Right renal cortex interstitium (tissue), 3 donors: ENCODE data around the gene PLXND1. TPM values are rescaled to one million over a fixed set of nuclear protein-coding genes. Genes with fewer than 3 reads are reported as not detected.
A peak's percentile ranks its signal among the peaks of the same experiment; 100 is the strongest.

Experiments
- DNase-seq, 3 donors: peaks; one replicate each; pipeline ENCODE4 v3.0.0-alpha.2; 2013; ENCODE audit warnings: low read depth in 3 of 3, low spot score in 2 of 3
- polyA plus RNA-seq, 3 donors: library from polyadenylated mRNA; unstranded; fragments of 120-200 nt; gene quantifications; one replicate each; pipeline ENCODE4 v1.2.1, GENCODE V29; 2013; ENCODE audit not compliant: insufficient read length in 3 of 3

PLXND1 gene
- polyA plus RNA-seq, 3 donors, result 105 to 132 (median 117) TPM

- DNase-seq, result no peak
These were observed 38.5 kb downstream of the PLXND1 start for GRCh38 chr3:129567939-129568338.

GRCh38 chr3:129567176-129567705 is 39.2 kb downstream of the PLXND1 start:
- DNase-seq, result no peak

- DNase-seq, result no peak
These were observed 40.6 kb downstream of the PLXND1 start for GRCh38 chr3:129565902-129566301.

- no peak for DNase-seq
These were observed 41.4 kb downstream of the PLXND1 start for GRCh38 chr3:129564981-129565644.

- no peak for DNase-seq
These were observed 42.5 kb downstream of the PLXND1 start for GRCh38 chr3:129563850-129564535.

- no peak for DNase-seq
These were observed 43.1 kb downstream of the PLXND1 start for GRCh38 chr3:129563332-129563731.

GRCh38 chr3:129562803-129563202 is 43.7 kb downstream of the PLXND1 start:
- DNase-seq, result no peak

GRCh38 chr3:129561619-129562248 is 44.7 kb downstream of the PLXND1 start:
- DNase-seq, result no peak

GRCh38 chr3:129560911-129561594 is 45.4 kb downstream of the PLXND1 start:
- peak in 2 of 3 donors; percentile 23 to 32 for DNase-seq

- no peak for DNase-seq
These were observed 46.1 kb downstream of the PLXND1 start for GRCh38 chr3:129560269-129560787.

- DNase-seq, result no peak
These were observed 46.9 kb downstream of the PLXND1 start for GRCh38 chr3:129559565-129560079.

GRCh38 chr3:129558772-129559564 is 47.5 kb downstream of the PLXND1 start:
- no peak for DNase-seq

GRCh38 chr3:129558081-129558771 is 48.2 kb downstream of the PLXND1 start:
- DNase-seq, result no peak

- no peak for DNase-seq
These were observed 49.0 kb downstream of the PLXND1 start for GRCh38 chr3:129557548-129557894.

- no peak for DNase-seq
These were observed 49.5 kb downstream of the PLXND1 start for GRCh38 chr3:129556890-129557547.

GRCh38 chr3:129556358-129556695 is 50.1 kb downstream of the PLXND1 start:
- no peak for DNase-seq

- no peak for DNase-seq
These were observed 50.7 kb downstream of the PLXND1 start for GRCh38 chr3:129555616-129556357.

GRCh38 chr3:129555153-129555550 is 51.3 kb downstream of the PLXND1 start:
- no peak for DNase-seq
